ENCODE measurements around the gene PDE7B.

Gene PDE7B

DNA sequence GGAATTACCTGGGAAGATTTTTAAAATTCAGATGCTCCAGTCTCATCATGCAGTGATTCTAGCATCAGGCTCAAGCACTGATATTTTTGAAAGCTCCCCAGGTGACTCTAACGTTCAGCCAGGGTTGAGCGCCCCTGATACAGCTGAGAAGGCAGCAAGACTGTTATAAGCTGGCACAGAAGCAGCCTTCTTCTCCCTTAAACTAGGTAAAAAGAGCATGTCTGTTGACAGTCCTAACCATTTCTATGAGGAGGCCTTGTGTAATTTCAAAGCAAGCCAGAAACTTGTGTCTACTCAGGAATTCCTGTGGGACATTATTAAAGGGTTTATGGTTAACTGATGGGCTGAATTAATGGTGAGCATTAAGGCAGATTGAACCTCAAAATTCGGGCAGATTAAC, 141.9 kb downstream of the PDE7B start:
- no peak for DNase-seq

DNA sequence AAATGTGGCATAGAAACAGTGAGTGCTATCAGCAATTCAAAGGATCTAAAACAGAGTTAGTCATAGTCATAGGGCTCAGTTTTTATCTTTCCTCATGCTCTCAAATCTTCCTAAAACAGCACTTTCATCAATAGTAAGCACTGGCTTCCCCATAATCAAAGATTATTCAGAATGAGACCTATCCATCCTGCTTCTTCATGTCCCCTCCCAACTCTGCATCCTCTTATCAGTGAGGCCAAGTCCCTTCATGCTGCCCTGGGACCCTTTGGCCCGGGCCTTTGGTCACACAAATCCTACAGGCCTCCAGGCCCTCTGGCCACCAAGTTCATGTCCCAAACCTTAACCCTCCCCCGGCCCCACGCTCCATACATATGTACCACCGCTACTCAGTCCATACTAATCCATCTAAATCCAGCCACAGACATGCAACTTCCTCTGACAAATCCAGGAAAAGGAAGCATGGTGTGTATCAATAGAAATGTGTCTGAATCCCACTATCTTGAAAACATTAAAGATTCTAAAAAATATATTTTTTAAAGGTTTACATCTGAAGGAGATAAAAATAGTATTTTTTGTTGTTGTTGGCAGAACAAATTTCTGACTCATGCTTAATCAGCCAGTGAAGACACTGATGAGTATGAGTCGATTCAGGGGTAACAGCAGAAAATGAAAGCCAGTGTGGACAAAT, 143.5 kb downstream of the PDE7B start:
- no peak for DNase-seq

DNA sequence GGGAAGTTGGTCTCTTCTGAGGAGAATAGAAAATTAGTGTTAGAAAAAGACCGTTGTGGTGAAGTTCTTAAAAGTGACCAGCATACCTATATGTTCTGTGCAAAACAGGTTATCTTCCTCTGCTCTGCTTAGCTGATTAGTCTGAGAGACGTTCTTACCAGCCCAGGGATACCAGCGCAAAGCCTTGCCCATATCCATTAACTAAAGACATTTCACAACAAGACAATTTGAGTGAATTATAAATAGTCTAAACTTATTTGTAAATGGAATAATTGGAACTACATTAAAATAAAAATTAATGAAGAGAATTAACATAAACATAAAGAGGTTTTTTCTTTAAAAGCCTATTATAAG, 144.0 kb downstream of the PDE7B start:
- no peak for DNase-seq

GRCh38 chr6:135996668-135997067, 145.2 kb downstream of the PDE7B start:
- DNase-seq = no peak

DNA sequence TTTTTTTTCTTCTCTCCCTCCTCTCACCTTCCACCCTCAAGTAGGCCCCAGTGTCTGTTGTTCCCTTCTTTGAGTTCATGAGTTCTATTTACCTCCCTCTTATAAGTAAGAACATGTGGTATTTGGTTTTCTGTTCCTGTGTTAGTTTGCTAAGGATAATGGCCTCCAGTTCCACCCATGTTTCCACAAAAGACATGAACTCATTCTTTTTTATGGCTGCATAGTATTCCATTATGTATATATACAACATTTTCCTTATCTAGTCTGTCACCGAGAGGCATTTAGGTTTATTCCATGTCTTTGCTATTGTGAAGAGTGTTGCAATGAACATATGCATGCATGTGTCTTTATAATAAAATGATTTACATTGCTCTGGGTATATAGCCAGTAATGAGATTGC, 147.9 kb downstream of the PDE7B start:
- no peak for DNase-seq

DNA sequence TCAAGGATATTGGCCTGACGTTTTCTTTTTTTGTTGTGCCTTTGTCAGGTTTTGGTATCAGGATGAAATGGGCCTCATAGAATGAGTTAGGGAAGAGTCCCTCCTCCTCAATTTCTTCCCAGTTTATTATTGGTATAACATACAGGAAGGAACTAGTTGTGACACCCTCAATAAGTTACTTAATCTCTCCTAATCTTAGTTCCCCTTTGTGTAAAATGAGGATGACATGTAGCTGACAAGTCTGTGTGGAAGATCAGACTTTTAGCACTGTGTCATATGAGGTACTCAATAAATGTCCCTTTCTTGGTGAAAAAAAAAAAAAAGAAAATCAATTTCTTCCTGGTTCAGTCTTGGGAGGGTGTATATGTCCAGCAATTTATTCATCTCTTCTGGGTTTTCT, 155.8 kb downstream of the PDE7B start:
- DNase-seq = no peak

DNA sequence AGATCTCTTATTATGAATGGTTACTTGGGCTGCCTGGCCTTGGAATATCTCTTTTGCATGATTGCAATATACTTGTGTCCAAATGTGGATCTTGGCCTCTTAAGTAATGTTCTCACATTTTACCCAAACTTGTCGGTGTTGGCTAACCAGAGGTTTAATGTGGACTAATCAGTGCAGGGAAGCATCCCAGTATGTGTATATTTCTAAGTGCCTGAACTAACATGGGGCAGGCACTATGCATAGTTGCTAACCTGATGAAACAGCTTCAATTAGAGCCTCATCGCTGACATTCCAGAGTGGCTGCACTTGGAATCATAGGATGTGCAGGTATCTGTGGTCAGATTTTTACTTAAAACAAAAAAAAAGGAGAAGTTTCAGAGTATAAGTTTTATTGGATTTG, 160.0 kb downstream of the PDE7B start:
- DNase-seq = no peak

GRCh38 chr6:136012198-136012887, 160.8 kb downstream of the PDE7B start:
- no peak for DNase-seq

GRCh38 chr6:136012943-136013342, 161.4 kb downstream of the PDE7B start:
- no peak for DNase-seq

DNA sequence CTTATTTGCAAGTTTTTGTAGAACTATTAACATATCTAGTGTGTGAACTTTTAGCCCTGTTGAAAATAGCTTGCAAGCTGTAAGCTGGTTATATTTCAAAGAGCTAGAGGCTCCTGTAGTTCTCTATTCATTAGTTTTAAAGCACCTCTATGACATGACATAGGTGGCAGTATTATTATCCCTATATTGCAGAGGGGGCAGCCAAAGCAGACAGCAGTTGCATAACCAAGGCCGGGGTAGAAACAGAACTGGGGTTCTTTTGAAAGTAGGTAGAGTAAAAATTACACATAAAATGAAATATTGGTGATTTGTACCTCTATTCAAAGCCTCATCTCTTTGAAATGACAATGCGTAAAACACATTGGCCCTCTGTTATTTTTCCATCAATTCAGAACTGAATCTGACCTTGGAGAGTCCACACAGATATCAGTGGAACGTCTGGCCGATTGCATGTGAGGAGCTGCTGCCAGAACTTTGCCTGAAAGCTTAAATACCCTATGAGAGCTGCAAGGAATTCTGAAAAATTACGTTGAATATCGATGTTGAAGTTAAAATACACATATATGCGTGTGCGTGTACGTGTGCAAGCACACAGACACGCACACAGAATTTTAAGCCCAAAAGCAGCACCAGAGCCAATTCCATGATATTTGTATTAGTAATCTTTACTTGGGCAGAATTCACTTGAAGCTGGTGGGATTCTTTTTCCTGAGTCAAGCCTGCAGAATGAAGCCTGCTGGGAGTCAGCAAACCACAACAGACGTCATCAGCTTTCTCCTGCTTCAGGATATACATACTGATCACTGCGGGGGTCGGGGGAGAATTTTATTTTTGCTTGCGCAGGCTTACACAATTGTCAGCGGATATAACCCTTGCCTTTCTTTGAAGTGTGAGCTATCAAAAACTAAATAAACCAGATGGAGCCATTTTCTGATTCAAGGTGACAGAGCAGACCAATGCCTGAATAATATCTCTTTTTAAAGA, 163.2 kb downstream of the PDE7B start:
- no peak for DNase-seq

DNA sequence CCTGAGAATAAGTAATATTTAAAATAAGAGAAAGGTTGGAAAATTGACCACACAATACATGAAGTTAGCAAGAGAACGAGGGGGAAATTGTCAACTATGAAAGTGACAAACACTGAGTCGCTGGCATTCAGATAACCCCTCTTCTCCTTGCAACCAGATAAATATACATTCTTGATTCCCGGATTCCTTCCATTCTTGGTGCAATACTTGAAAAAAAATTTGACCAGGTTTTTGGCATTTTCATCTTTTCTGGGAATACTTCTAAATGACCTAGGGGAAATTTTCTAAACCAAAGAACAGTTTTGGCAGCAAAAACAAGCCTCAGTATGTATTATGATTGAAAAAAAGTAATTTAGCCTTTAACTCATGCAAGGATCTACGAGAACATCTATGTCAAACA, 164.0 kb downstream of the PDE7B start:
- DNase-seq = no peak

DNA sequence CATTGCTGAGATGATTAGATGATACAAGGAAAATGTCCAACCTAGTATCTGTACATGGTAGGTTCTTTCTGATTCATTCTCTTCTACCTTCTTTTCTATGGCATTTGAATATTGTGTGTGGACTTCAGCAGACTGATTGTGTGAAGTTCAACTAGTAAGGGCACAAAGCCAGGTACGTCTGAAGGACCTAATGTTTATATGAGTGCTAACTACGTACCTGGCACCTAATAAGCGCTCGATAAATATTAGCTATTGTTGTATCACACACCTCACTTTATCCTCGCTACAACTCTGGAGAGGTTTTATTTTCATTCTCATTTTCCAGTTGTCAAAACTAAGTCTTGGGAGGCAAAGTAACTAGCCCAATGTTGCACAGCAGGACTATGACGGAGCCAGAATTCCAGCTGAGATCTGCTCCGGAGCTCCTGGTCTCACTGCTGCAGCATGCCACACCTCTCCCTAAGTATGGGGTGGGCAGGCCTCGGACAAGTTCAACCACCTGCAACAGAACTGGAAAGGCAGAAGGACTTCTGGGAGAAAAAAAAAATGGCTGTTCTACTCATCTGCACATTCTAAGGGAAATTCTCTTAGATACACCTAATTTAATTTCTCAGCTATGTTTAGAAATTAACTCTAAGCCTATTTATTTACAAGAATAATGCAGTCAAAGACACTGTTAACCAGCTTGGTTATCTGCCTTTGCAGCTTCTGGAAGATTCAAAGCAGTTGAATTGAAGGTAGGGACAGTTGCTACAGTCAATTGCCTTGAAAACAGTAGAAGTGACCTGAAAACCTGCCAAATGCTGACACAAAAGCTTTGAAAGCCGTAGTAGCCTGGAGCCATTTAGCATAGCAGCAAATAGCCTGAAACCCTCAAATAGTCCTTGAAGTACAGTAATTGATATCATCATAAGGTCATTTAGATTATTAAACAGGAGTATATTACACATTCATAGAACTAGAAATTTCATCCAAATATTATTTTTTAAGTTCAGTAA, 165.0 kb downstream of the PDE7B start:
- no peak for DNase-seq

- DNase-seq = no peak
These were observed 169.2 kb downstream of the PDE7B start for GRCh38 chr6:136020691-136021090.

DNA sequence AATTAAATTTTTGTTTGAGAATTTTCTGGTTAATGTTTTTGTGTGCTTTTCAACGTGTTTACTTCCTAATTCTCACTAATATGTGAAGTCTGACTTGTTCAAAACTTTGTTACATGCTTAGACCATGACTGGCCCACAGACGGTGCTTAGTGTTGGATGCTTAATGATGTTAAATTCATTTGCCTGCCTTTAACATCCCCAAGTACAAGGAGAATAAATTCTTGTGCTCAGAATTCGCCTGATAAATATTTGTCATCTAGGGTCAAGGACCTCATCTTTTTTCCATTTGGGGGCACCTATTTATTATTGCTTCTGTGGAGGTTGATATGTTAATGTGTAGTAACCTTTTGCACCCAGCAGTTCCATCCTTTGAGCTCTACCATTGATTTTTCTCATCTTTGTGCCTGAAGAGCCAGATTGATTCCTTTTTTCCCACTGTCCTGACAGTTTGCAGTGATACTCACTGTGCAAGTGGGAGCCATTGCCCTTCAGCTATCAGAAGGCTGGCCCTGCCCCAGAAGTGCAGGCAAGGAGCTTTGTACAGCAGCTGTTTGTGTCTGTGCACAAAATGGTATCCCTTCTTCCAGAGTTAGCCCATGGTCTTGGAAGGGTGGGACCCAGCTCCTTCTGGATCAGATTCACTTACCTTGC, 170.8 kb downstream of the PDE7B start:
- no peak for DNase-seq

DNA sequence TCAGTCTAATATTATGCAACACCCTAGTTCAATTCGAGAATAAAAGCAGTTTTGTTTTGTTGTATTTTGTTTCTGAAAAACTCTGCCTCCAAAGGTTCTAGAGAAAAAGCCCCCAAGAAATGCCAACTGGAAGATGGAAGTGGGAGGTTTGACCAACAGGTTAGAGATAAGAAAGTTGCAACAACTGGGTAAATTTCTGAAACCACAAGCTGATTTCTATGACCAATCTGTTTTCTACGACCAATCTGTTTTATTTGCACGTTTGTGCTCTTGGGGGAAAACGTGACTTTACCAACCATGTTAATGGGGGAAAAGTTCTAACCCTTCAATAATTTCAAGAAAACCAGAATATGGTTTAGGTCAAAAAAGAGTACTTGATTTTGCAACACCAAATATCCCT, 173.2 kb downstream of the PDE7B start:
- DNase-seq = no peak

DNA sequence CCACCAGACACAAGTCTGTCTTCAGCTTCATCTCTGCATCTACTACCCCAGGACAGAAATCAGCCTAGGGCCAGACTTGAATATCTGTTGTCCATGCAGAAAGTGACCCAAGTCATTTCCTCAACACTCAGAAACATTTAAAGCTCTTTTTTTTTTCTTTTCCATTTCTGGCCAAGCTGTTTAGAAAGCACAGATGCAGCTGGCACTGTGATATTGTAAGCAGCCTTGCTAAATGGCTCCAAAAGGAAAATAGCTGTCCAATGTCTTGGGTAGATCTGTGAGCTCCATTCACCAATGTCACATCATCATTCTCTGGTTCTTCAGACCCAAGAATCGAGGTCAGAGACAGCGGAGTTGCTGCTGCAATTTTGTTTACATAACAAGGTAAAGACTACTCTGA, 174.2 kb downstream of the PDE7B start:
- no peak for DNase-seq

DNA sequence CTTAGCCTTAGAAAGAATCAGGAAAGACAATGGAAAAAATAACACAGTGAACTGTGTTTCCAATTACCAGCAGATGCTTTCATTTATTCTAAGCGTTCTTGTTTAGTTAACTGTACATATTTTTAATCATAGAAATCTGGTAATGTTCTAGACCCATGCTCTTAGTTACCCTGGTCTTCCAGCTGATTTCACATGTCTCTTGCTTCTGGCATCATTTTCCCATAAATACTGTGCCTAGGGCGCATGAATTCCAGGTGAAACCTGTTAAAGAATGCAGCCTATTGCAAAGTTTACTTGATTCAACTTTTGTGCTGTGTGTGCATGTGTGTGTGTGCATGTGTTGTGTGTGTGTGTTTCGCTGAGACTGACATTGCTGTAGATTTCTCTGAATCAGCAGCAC, 178.6 kb downstream of the PDE7B start:
- DNase-seq = no peak

GRCh38 chr6:136031982-136032381, 180.5 kb downstream of the PDE7B start:
- no peak for DNase-seq

DNA sequence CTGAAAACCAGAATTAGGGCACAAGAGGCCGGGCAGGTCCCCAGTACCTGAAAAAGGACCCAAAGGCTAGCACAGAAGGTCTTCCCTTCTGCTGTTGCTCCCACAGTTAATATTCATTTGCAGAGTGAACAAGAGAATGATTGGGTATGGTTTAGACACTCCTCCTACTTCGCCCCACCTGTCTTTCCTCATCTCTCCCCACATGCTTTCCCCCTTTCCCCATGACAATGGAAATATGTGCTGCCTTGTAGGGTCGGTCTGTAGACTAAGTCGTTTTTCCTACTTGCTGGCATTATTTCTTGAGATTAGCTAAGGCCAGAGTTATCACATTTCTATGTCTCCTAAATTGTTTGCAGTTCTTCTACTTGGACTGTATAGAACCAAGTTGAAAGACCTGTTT, 181.9 kb downstream of the PDE7B start:
- no peak for DNase-seq

DNA sequence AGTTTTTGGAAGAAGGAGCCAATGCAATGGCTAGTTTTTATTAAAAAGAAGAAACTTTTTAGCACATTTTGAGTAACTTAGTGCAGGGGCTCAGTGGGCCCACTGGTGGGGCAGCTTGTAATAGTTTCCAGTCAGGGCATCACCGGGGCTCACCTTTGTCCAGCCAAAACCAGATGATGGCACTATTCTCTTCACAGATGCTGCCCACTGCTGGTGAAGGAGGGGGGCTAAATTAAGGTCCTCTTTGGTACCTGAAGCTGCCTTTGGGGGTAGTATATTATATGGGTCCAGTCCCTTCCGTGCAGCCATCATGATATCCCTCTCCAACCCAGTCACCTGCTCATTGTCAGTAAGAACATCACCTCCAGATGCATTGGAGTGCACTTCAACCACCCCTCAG, 182.9 kb downstream of the PDE7B start:
- DNase-seq = no peak

DNA sequence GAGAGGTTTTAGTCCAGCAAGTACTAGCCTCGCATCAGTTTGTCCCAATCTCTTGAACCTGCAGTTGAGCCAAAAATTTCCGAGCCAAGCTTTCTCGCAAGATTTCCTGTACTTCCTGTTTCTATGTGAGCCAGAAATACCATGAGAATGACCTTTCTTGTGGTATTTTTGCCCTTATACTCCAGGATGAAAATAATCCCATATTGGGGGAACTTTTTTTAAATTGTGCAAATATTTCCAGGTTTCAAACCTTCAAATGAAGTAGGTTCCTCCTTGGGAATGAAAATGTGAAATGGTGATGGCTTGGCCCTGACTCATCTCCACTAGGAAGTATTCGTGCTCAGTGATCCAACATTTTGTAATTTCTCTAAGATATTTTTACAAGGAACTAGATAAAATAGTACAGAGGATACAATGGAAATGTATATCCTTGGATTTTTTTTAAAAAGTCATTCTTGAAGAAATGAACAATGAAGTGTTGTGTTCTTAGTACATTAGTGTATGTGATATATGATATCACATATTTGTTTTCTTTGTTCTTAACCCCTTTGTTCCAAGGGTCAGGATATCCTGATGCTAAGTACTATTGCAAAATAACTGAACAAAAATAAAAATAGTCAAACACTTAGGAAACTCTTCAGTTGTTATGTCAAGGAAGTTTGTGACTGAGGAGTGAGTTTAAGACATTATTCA, 184.0 kb downstream of the PDE7B start:
- no peak for DNase-seq

GRCh38 chr6:136036071-136036380, 184.5 kb downstream of the PDE7B start:
- no peak for DNase-seq
